Measurements from ENCODE around the gene CEP164. TPM values are rescaled to one million over a fixed set of nuclear protein-coding genes. Genes with fewer than 3 reads are reported as not detected.

Gene CEP164
- total RNA-seq, 1 experiment from 2014 or later = 43.7 TPM

- no peaks in the 10 kb centered on the region for H4K20me1 ChIP-seq (ENCODE audit: low read length)
- H3K27ac ChIP-seq (ENCODE audit: low read length) = no peak overlapping the region
- H3K9me2 ChIP-seq (replicated peaks; ENCODE audit: low read length) = no peaks in the 10 kb centered on the region
- DNase-seq = no peak
- H3K9me3 ChIP-seq (ENCODE audit: low read length) = no peaks in the 10 kb centered on the region
- H3K9ac ChIP-seq (ENCODE audit: low read length) = no peak overlapping the region
- no peak for TF ChIP-seq EZH2 (IDR thresholded peaks at IDR 0.05; ENCODE audit: low read length, unreplicated experiment)
- no peak for TF ChIP-seq EZH2phosphoT487 (IDR thresholded peaks at IDR 0.05; ENCODE audit: borderline replicate concordance, low read length)
- no peak for TF ChIP-seq CTCF (conservative IDR thresholded peaks at IDR 0.05; ENCODE audit: low read depth, low read length)
- ChIA-PET CTCF (no interaction called here), POLR2A (ENCODE audit: unreplicated experiment) (no interaction called here)
- H3K4me2 ChIP-seq (ENCODE audit: low read length) = no peak overlapping the region
- no peak overlapping the region for H3K4me3 ChIP-seq (ENCODE audit: low read length)
- no peaks in the 10 kb centered on the region for H3K36me3 ChIP-seq (ENCODE audit: low read depth, low read length)
- H3K79me2 ChIP-seq (ENCODE audit: low read length) = no peaks in the 10 kb centered on the region
- H3F3A ChIP-seq (ENCODE audit: low read length, unreplicated experiment) = no peaks in the 10 kb centered on the region
- H3K4me1 ChIP-seq (ENCODE audit: insufficient read depth, low read length) = no peaks in the 10 kb centered on the region
- intact Hi-C loops (cut with micrococcal nuclease) = no loop called here
- no TSS peak for BruUV-seq (replicated peaks)
- H2AFZ ChIP-seq (ENCODE audit: low read length) = no peak overlapping the region
- ATAC-seq = no peak
- peaks cover 17% of the 10 kb centered on the region for H3K27me3 ChIP-seq (ENCODE audit: low read length)
Measured at GRCh38 chr11:117420143-117420485, 92.5 kb downstream of the CEP164 start.

DNA sequence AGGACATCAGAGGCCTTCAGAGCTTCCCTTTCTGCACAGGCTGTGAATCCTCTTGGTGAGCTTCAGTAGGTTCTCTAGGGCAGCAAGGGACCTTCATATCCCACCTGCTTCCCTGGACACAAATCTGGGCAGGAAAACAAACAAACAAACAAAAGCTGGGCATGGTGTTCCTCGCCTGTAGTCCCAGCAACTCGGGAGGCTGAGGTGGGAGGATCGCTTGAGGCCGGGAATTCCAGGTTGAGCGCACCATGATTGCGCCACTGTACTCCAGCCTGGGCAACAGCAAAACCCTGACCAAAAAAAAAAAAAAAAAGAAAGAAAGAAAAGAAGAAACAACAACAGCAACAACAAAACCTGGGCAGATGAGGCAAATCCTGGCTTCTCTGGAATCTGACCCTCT, 92.9 kb downstream of the CEP164 start:
- TF ChIP-seq CTCF (conservative IDR thresholded peaks at IDR 0.05; ENCODE audit: low read depth, low read length) (no peak), EZH2 (IDR thresholded peaks at IDR 0.05; ENCODE audit: low read length, unreplicated experiment) (no peak), EZH2phosphoT487 (IDR thresholded peaks at IDR 0.05; ENCODE audit: borderline replicate concordance, low read length) (no peak)
- Histone ChIP-seq H3K27me3 (ENCODE audit: low read length) (peaks cover 17% of the 10 kb centered on the region), H3K27ac (ENCODE audit: low read length) (no peak overlapping the region), H3K9me2 (replicated peaks; ENCODE audit: low read length) (no peaks in the 10 kb centered on the region), H3K4me2 (ENCODE audit: low read length) (no peak overlapping the region), H3K4me1 (ENCODE audit: insufficient read depth, low read length) (no peaks in the 10 kb centered on the region), H3K9me3 (ENCODE audit: low read length) (no peaks in the 10 kb centered on the region), H3K79me2 (ENCODE audit: low read length) (no peaks in the 10 kb centered on the region), H3K36me3 (ENCODE audit: low read depth, low read length) (no peaks in the 10 kb centered on the region), H2AFZ (ENCODE audit: low read length) (no peak overlapping the region), H4K20me1 (ENCODE audit: low read length) (no peaks in the 10 kb centered on the region), H3K9ac (ENCODE audit: low read length) (no peak overlapping the region), H3F3A (ENCODE audit: low read length, unreplicated experiment) (no peaks in the 10 kb centered on the region), H3K4me3 (ENCODE audit: low read length) (no peak overlapping the region)
- CTCF ChIA-PET = no interaction called here
- no TSS peak for BruUV-seq (replicated peaks)
- DNase-seq (no peak), ATAC-seq (no peak)
- intact Hi-C loops (cut with micrococcal nuclease) = no loop called here
- POLR2A ChIA-PET (ENCODE audit: unreplicated experiment) = no interaction called here

DNA sequence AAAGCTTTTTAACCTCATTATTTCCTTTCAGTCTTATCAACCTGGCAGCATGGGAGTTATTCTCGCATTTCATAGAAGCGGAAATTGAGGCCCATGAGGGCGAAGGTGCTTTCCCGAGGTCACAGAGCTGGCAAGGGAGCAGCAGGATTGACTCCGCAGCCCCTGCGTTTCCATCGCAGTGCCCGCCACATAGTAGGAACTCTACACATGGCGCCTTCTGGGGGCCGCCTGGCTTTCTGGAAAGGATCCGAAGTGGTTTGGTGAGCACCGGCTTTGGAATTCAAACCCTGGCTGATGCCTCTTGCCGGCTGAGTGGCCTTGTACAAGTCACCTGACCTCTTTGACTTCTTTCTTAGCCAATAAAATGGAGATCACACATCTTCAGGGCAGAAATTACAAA, 93.4 kb downstream of the CEP164 start:
- intact Hi-C loops (cut with micrococcal nuclease) = no loop called here
- Histone ChIP-seq H3K79me2 (ENCODE audit: low read length) (no peaks in the 10 kb centered on the region), H3K4me3 (ENCODE audit: low read length) (no peak overlapping the region), H3K4me2 (ENCODE audit: low read length) (no peak overlapping the region), H3K9me3 (ENCODE audit: low read length) (no peaks in the 10 kb centered on the region), H2AFZ (ENCODE audit: low read length) (no peak overlapping the region), H3K4me1 (ENCODE audit: insufficient read depth, low read length) (no peaks in the 10 kb centered on the region), H3K27me3 (ENCODE audit: low read length) (peaks cover 17% of the 10 kb centered on the region), H4K20me1 (ENCODE audit: low read length) (no peaks in the 10 kb centered on the region), H3K9ac (ENCODE audit: low read length) (no peak overlapping the region), H3K27ac (ENCODE audit: low read length) (no peak overlapping the region), H3K36me3 (ENCODE audit: low read depth, low read length) (no peaks in the 10 kb centered on the region), H3F3A (ENCODE audit: low read length, unreplicated experiment) (no peaks in the 10 kb centered on the region), H3K9me2 (replicated peaks; ENCODE audit: low read length) (no peaks in the 10 kb centered on the region)
- DNase-seq = no peak
- BruUV-seq (replicated peaks) = no TSS peak
- no peak for ATAC-seq
- CTCF ChIA-PET = no interaction called here
- TF ChIP-seq EZH2phosphoT487 (IDR thresholded peaks at IDR 0.05; ENCODE audit: borderline replicate concordance, low read length) (no peak), CTCF (conservative IDR thresholded peaks at IDR 0.05; ENCODE audit: low read depth, low read length) (no peak), EZH2 (IDR thresholded peaks at IDR 0.05; ENCODE audit: low read length, unreplicated experiment) (no peak)
- POLR2A ChIA-PET (ENCODE audit: unreplicated experiment) = no interaction called here

Data from PC-3 (cell line).